Activated CD4-positive, alpha-beta T cell treated with anti-CD3 and anti-CD28 coated beads, Interleukin-2, amount 50 U/mL, for 48 hours (primary cell): ENCODE measurements around the gene BEND6.

Source experiments
- DNase-seq, 2 experiments: peaks; one replicate each; pipeline ENCODE4 v3.0.0-alpha.2; 2020

The BEND6 gene

DNA sequence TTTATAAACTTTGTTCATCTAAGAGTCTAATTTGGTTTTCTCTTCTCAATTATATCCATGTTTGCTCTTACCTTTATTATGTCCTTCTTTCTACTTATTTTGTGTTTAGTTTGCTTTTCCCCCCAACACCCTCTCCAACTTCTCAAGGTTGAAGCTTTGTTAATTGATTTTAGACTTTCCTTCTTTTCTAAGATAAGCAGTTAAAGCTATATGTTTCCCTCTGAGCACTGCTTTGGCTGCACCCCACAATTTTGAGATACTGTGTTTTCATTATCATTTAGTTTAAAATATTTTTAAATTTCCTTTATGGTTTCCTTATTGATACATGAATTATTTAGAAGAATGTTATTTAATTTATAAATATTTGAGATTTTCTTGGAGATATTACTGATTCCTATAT, 13.9 kb upstream of the BEND6 start:
- DNase-seq: no peak

DNA sequence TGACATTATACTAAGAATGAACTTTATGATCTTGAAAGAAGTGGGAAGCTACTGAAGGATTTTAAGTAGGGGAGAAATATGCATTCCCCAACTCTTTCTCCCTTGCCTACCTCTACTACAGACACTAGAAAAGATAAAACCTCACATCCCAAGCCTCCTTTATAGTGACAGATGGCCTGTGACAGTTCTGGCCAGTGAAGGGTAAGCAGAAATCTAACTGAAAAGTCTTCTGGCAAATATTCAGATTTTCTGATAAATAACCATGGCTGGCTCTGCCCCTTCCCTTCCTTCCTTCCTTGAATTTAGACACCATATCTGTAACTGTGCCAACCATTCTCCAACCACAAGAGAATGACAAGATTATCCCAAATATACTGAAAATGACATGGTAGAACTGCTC, 10.2 kb upstream of the BEND6 start:
- DNase-seq: no peak

DNA sequence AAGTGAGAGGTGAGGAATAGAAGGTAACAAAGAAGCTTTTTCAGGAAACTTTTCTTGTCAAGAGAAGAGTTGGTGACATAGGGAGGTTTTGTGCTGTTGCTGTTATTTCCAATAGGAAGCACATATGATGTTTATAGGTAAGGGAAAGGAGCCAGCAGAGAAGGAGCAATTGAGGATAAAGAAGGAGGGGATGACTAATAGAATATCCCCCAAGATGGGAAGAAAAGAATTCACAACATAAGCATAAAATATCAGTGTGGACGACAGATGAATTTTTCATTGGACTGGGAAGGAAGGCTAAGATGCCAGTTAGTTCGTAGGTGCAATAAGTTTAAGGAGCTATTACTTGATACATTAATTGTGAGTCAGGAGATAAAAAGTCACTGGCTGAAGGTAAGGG, 8.5 kb upstream of the BEND6 start:
- DNase-seq: no peak

DNA sequence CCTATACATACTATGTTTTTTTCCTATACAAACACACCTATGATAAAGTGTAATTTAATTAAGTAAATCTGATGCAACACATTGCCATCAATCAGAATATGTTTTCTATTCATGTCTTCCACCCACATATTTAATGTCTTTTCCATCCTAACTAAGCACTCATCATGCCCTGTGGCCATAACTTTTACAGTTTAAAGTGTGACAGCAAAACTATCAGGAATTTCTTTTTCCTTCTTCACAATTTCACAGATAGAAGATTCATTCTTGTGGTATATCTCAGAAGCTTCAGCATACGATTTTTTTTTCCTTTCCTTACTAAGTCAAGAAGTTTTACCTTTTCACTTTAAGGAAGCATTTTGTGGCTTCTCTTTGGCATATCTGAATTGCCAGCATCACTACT, 7.0 kb upstream of the BEND6 start:
- DNase-seq: no peak

DNA sequence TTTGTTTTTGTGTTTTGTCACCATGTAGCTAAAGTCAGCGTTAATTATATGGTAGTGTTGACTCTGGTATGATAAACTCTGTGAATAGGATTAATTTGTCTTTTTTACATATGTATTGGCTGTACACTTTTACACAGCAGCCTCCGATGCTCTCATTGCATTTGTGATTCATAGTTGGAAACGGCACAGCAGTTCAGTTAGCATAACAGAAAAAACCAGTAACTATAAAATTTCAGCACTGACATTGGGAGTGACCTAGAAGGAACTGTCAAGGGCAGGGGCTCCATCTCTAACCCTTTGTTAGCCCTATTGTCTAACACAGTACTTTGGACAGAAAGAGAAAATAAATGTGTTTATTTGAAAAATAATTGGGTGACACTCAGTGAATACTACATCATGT, 5.6 kb upstream of the BEND6 start:
- DNase-seq: no peak

DNA sequence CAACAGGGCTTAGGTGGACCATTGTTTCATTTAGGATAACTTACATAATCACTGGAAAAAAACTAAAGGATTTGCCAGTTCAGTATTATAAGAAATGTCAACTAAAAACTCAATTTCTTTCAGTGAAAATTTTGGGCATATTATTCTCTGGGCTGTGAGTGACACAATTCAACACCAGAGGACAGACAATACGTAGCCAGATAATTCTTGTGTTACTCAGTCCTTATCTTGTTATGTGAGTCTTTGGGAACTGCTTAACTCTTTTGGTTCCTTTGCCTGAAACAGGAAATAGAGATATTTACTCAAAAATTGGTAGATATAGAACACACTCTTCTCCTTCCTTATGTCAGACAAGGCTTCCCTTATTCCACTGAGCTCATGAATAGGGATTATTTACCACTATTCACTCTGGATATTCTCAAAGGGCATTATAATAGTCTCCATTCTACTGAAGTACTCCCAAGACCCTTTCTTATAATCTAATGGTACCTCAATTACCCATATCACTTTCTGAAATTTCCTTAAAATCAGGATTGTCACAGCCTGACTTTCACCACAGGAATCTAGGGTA, 4.9 kb upstream of the BEND6 start:
- no peak for DNase-seq

DNA sequence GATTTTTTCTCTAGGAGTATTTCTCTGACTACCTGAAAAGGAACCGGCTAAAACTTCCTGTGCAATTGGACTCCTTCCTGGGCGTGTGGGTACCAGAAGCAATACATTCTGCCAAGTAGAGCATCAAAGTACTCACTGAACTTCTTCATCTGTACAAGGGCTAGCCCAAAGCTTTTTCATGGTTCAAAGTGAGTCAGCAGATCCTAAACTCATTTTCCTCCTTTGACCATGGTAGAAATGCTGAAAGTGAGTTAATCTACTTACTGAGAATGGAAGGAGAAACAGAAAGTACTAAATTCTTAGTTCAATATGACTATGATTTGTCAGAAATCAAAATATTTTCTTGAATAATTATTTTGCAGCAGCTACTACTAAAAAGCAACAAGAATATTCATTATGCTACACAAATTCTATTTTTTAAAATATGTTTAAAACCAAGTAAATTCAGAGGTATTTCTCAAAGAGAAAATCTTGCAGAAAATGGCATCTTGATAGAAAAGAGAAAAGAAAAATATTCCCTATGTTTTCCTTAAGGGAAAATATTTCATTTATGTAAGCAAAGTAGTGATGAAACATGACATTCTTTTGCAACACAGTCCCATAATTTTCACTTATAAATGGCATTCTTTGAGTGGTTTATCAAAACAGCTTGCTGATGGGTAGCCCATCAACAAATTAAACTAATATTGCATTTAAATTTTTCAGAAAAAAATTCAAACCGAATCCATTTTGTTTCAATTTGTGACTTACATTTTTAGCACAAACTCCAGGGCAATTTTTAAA, 3.7 kb upstream of the BEND6 start:
- no peak for DNase-seq

DNA sequence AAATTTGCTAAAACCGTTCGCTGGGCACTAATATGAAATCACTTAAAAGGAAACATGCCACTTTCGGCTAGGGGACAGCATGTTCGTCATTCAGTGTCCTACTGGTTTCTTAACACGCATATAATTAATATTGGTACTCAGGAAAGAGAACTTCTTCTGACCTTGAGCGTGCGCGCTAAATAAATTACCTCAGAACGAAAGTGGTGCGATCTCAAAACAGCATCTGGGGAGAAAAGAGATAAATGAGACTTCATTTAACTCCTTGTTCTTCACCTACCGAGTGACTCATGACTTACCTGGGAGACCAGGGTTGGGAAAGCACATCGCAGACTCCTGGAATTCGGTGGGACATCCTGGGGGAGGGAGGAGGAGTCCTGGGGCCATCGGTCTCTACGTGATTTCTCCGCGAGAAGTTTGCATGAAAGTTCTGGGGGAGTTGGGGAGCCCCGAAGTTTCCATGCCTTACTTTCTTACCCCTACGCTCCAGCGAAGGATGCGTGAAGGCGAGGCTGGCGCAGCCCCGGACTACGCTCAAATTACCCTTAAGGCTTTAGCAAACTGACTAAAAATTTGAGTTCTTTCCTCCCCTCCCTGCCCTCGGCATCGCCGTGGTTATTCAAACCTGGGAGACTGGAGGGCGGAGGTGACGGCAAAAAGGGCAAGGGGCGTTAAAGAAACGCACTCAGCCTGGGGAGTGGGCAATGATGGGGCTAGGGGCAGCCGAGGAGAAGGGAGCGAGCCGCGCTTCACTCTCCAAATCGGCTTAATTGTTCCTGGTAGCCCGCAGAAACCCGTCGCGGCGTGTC, 1.1 kb upstream of the BEND6 start:
- DNase-seq: peak; percentile 7 to 10

DNA sequence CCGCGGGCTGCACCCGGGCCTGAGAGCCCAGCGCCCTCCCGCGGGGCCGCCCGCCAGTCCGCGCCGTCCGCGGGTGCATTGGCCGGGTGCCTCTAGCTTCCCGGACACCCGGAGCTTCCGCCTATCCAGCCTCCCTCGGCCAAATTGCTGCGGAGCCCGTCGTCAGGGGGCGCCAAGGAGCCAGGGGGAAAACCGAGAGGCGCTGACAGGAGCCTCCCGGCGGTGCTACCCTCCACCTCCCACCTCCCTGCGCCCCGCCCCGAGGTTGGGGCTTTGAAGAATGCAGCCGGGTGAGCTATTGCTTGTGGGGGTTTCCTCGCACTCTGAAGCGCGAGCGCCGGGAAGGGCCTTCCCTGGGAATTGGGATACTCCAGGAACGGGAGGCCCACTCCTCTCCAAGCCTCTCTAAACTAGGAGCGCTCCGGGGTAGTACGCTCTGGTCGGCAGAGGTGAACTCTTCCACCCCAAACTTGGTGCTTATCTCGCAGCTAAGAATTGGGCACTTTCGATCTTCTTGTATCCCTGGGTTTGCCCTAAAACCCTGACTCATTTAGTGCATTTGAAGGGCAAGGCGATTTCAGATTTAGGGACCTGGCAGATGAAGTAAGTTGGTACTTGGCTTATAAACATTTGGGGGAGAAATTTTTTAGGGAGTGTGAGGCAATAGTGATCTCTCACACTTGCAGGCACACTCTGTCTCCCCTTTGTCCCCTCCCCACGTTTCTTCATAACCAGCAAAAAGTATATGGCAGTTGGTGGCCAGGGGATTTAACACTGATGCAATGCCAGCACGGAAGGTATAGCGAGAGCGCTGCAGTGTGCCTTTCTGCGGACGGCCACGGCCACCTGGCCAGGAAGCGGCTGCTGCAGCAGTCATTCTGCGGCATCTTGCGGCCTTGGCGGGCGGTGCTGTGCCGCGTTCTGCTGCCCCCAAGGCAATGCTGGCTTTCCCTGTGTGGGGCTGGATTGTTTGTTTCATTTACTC, 556 bp downstream of the BEND6 start:
- peak; percentile 78 to 84 for DNase-seq

DNA sequence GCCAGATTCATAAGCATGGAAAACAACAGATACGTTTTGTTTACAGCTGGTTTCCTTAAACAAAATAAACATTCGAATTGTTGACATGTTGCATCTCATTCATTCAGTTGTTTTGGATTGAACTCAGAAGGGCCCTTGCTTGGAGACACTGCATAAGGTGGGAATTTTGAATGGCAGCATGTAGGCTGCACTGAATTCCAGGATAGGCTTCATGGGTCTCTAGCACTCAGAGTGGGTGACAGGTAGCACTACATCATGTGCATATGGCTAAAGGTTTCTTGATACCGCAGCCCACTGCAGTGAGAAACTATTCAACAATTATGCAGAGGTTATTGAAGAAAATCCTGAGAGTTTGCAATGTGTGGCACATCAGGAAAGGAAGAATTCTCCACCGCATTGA, 1.6 kb downstream of the BEND6 start:
- no peak for DNase-seq

DNA sequence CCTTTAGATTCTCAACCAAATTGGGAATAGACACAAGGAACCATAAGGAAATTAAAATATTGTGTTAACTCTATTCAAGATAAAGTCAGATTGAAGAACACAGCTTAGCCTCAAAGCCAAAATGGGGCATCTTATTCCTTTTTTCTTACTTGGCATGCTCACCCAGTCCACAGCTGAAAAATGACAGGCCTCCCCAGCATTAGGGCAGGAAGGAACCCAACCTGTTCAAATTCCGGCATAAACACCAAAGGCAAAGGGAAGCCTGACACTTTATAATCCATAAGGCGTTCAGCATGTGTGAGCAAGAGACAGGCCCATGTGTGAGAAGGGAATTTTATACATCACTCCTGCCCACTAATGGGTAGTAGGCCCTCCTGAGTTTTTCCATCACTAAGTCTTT, 2.9 kb downstream of the BEND6 start:
- DNase-seq: no peak

DNA sequence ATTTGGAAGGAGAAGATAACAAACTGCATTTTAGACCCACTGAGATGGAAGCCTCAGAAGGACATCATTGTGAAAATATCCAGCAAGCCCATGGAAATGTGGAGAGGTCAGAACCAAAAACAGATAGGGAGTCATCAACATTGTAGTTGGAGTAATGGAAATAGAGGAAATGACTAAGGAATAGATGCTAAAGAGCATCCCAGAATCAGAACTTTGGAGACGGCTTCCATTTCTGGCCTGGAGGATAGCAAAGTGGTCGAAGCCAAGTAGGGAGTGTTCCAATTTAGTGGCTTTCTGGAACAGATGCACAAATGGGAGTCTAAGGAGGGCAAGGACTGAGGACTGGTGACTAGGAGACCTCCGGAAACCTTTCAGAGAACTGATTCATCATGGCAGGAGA, 3.6 kb downstream of the BEND6 start:
- DNase-seq: no peak

DNA sequence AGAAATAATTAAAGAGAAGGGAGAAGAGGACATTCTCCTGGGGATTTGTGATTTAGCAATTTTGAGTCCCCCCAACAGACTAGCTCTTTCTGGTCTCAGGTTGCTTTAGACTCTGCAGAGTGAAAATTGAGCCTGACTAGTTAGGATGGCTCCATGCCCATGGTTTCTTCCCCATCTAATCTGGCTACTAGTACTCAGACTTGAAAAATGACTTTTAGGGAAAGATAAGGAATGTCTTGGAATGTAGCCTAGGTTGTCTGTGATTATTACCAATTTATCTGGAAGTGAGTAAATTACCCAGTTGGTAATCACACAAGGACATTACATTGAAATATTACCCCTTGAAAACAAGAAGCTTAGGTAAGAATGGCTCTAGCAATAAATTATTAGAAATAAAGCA, 4.2 kb downstream of the BEND6 start:
- DNase-seq: no peak

DNA sequence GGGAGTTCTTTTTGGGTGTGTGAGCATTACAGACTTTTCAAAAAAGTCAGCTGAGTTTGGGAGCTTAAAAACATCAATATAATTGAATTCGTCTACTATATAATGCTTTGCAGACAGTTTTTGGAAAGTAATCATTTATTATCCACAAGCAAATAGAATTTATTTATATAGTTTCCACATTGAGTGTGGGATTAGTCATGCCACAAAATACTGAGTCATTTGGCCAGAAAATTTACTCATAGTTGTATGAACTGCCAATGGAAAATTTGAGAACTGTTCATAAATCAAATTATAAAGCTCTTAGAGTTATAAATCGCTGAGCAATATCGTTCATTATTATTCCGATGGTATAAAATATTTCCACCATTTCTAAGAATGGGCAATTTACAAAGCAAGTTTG, 5.0 kb downstream of the BEND6 start:
- no peak for DNase-seq

DNA sequence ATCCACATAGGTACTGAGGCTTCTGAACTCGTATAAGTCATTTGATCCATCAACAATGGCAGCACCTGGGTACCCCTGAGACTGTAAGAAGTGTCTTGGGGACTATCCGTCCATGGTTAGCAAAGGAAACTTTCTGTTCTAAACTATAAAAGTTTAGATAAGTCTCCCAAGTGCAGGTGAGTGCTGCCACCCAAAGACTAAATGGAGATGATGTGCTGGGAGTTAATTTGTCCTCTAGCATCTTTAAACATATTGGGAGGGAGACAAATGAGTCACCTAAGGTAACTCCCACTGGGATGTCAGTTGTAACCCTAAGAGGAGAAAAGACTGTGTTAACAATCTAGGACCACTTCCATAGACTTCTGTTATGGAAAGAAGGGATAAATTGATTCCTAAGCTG, 6.2 kb downstream of the BEND6 start:
- DNase-seq: no peak

DNA sequence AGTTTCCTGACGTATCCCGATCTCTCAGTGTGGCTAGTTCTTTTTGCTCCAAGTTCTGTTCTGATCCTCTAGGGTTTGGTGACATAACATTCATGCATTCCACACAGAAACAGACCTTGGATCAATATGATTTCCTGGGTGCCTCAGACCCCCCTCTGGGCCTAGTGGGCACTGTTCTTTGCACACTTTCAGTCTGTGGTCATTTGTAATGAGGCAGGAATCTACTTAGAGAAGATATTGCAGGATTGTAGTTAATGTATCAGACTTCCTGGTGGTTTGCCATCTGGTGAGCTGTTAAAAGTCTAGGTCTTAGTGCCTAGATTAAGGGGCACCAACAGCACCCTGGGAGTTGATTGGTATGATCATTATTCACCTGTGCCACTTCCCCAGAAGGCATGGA, 7.5 kb downstream of the BEND6 start:
- no peak for DNase-seq

DNA sequence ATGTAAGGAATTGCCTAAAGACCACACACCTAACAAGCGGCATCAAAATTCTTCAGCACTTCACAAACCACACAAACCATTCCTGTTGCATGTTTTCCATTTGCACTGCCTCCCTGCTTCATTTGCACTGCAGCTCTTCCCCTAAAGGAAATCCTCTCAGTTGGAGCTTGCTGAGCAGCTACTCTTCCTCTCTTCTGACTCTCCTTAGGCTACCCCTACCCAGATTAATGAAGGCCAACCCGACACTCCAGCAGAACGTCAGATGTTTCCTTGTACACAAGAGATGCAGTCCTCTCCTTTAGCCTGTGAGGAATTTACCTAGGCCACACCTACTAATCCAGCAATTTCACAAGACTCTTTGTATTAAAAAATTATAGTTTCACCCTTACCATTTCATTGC, 8.1 kb downstream of the BEND6 start:
- DNase-seq: no peak

DNA sequence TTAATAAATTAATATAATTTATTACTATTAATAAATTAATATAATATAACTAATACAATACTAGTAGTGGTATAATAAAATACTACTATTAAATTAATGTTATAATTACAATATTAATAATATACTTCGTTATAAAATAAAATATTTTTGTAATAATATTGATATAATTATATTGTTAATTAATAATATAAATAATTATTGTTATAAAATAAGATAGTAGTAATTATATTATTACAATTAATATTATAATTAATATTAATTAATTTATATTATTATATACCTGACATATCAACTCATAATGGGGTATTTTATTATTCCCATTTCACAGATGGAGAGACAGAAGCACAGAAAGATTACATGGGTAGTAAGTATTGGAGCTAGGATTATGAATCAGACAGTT, 8.9 kb downstream of the BEND6 start:
- DNase-seq: no peak

DNA sequence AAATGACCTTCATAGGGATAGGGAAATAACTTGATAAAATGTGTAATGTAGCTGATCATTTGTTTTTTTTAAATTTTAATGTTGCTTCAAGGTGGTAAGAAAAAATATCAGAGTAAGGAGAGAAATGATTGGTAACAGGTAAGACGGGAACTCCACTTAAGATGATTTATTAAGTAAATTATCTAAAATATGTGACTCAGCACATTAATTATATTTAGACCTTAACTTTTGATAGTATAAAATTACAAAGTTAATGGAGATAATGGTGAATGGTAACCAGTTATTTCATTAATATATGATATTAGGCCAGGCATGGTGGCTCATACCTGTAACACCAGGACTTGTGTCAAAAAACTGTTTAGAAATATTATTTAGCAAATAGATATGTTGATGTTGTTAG, 10.2 kb downstream of the BEND6 start:
- no peak for DNase-seq

DNA sequence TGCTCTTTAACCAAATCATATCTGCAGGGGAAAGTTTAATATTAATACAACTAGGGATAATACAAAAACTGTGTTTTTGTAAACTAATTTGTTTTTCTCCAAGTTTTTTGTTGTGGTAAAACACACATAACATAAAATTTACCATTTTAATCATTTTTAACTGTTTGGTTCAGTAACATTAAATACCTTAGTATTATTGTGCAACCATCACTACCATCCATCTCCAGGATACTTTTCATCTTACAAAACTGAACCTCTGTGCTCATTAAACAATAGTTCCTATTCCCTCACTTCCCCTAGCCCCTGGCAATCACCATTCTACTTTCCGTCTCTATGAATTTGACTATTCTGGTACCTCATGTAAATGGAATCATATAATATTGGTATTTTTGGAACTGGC, 15.9 kb downstream of the BEND6 start:
- no peak for DNase-seq

DNA sequence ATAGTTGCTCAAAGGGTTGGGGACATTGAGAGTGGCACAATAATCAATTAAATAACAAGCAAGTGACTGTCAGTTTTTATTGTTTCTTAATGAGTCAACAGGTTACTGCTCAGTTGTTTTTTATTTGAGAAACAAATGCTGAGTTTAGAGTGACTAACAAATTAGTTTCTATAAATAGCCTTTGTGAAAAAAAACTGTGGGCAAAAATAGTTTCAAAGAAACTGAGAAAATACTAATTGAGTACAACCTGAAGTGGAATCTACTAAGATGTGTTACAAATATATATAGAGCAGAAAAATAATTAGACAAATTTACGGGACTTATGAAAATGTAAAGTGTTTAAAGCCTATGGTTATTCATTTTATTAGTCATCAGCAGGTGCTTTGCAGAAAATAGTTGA, 22.3 kb downstream of the BEND6 start:
- DNase-seq: no peak

DNA sequence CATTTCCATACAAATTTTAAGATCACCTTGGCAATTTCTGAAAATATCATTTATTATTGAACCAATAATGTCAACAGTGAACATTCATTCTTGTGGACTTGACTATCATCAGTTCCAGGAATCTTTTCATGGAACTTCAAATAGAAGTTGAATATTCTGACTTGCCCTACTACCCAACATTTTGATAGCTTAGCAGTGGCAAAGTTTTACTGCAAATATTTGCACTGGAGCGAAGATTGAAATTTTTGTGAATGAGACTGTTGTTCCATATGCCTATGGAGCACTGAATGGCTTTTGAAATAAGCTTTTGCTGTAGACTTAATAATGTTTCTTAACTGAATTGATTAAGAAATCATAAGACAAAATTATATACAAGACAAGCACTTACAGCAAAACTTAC, 23.6 kb downstream of the BEND6 start:
- no peak for DNase-seq

DNA sequence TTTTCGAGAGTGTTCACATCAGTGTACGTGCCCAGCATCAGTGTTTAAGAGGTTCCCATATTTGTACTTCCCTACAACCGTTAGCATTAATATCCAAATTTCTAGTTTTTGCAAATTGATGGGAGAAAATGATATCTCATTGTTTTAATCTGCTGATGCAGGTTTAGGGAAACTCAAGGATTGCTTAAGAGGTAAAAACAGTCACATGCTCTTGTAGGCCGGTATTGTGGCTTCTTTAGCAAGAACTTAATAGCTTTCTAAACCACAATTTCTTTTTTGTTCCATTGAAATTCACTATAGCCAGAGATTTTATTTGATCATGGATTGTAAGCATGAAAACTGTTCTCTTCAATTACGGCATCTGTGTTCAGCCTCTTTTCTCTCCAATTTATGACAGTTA, 29.5 kb downstream of the BEND6 start:
- no peak for DNase-seq
